Measurements from ENCODE around the gene ZNF862. TPM values are rescaled to one million over a fixed set of nuclear protein-coding genes. Genes with fewer than 3 reads are reported as not detected.

The ZNF862 gene
- total RNA-seq, 2 donors from 2014 or later = 27.5 to 31.0 TPM

DNA sequence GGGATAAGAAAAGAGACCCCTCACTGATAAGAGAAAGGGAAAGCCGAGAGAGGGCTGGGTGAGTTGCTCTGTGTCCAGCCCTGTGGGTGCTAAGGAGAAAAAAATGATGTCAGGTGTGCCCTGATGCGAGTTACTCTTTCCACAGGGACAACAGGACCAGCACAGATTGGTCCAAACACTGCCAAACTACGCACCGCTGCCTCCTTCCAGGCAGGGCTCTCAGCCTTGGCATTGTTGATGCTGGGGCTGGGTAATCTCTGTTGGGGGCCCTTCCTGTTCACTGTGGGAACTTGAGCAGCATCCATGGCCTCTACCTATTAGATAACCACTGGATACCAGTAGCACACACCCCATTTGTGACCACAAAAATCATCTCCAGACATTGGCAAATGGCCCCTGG is 25.3 kb downstream of the ZNF862 start:
- DNase-seq = no peak
- H3K27ac Mint-ChIP-seq = peak overlapping the region; percentile 93

DNA sequence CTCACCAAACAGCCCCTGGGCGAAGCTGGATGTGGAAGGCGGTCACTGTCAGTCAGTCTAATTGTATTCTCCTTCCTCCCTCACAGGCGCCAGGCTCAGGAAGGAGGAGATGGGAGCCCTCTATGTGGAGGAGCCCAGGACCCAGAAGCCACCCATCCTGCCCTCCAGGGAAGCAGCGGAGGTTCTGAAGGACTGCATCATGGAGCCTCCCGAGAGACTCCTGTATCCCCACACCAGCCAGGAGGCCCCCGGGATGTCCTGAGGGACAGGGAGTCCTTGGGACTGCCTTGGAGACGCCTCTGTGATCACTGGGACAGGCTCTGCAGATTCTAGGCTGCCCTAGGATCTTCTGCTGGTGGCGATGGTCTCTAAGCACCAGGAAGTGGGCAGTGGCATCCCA is 25.8 kb downstream of the ZNF862 start:
- H3K4me1 Mint-ChIP-seq = peaks cover 45% of the 10 kb centered on the region
- H3K9me3 ChIP-seq (ENCODE audit: control insufficient read depth, low read length, poor library complexity, severe bottlenecking) = no peaks in the 10 kb centered on the region
- no peak for ATAC-seq
- peak overlapping the region; percentile 52 for H3K4me3 Mint-ChIP-seq
- no peak for DNase-seq
- no peaks in the 10 kb centered on the region for H3K36me3 Mint-ChIP-seq (ENCODE audit: low read depth)
- H3K27ac Mint-ChIP-seq = peak overlapping the region; percentile 93
- no peaks in the 10 kb centered on the region for H3K27me3 Mint-ChIP-seq

More for the DNA sequence above, 25.3 kb downstream of the ZNF862 start:
- Mint-ChIP-seq H3K27me3 (no peaks in the 10 kb centered on the region), H3K36me3 (ENCODE audit: low read depth) (no peaks in the 10 kb centered on the region), H3K4me3 (no peak overlapping the region), H3K4me1 (peaks cover 41% of the 10 kb centered on the region)
- no peak for ATAC-seq
- H3K9me3 ChIP-seq (ENCODE audit: control insufficient read depth, low read length, poor library complexity, severe bottlenecking) = no peaks in the 10 kb centered on the region

DNA sequence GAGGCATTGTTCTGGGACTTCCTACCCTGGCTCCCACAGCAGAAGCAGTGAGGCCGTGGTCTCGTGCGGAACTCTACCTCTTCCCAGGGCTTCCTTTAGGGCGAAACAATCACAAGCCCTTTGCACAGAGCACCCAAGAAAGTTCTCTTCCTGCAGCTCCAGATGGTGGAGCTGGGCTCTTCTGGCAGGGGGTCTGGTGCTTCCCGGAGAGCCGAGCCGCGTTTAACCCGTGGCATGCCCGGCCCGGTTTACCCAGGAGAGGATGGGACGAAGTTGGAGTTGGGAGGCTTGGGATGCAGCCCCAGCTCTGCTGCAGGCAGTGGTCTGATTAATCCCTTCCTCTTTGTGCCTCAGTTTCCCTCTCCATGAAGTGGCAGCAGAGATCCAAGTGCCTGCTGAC is 26.6 kb downstream of the ZNF862 start:
- H3K27me3 Mint-ChIP-seq = no peaks in the 10 kb centered on the region
- peaks cover 47% of the 10 kb centered on the region for H3K4me1 Mint-ChIP-seq
- no peaks in the 10 kb centered on the region for H3K9me3 ChIP-seq (ENCODE audit: control insufficient read depth, low read length, poor library complexity, severe bottlenecking)

DNA sequence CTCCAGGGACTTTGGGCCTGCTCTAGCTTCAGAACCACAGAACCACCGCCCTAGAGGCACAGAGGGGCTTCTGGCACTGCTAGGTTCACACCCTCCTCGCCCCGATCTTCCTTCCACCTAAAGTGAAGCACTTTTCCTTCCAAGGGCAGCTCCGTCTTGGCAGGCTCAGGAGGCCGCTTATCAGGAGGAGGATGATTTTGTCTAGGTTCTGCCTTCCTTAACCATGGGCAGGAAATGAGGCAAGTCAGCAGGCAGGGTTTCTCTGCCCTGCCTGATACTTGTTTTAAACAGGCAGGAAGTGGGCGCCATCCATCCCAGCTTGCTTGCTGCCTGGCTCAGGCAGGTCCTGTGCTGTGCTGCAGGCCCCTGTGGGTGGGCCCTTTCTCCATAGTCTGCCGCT is 27.3 kb downstream of the ZNF862 start:
- Mint-ChIP-seq H3K27ac (peak overlapping the region; percentile 93), H3K4me1 (peaks cover 54% of the 10 kb centered on the region), H3K27me3 (no peaks in the 10 kb centered on the region), H3K36me3 (ENCODE audit: low read depth) (no peaks in the 10 kb centered on the region), H3K4me3 (peak overlapping the region; percentile 55)
- H3K9me3 ChIP-seq (ENCODE audit: control insufficient read depth, low read length, poor library complexity, severe bottlenecking) = no peaks in the 10 kb centered on the region
- DNase-seq (peak in 2 of 3 donors; percentile 28 to 43), ATAC-seq (peak; percentile 80)

More for the DNA sequence above, 26.6 kb downstream of the ZNF862 start:
- H3K27ac Mint-ChIP-seq = peak overlapping the region; percentile 93
- H3K4me3 Mint-ChIP-seq = peak overlapping the region; percentile 52
- DNase-seq (no peak), ATAC-seq (no peak)
- no peaks in the 10 kb centered on the region for H3K36me3 Mint-ChIP-seq (ENCODE audit: low read depth)

DNA sequence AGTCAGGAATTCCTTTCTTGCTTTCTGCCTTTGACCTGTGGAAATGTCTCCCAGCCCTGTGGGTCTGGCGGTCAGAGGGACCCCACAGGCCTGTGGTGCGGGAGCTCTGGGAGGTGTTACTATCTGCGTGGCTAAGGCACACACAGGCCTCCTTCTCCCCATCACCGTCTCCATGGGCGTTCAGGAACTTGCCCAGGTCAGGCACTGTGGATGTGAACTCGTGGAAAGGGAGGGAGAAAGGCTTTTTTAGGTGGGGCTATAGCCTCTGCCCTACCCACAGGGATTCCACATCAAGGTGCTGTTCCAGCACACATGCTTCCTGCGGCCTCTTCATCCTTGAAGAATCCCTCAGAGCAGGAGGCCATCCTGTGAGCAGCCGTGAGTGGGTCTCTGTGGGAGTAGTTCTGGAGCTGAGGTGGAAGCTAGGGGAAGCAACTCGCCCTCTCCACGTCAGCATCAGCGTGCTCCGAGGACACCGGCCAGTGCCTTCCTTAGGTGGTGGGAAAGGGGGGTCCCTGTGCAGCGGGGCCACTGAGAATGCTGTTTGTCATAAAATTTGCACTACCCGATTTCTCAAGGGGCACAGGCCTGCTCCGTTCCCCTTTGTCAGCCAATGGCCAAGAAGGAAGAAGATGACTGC is 28.1 kb downstream of the ZNF862 start:
- ATAC-seq (no peak), DNase-seq (no peak)
- Mint-ChIP-seq H3K27ac (peak overlapping the region; percentile 93), H3K27me3 (no peaks in the 10 kb centered on the region), H3K4me1 (peaks cover 55% of the 10 kb centered on the region), H3K4me3 (peak overlapping the region; percentile 80), H3K36me3 (ENCODE audit: low read depth) (no peaks in the 10 kb centered on the region)
- H3K9me3 ChIP-seq (ENCODE audit: control insufficient read depth, low read length, poor library complexity, severe bottlenecking) = no peaks in the 10 kb centered on the region

DNA sequence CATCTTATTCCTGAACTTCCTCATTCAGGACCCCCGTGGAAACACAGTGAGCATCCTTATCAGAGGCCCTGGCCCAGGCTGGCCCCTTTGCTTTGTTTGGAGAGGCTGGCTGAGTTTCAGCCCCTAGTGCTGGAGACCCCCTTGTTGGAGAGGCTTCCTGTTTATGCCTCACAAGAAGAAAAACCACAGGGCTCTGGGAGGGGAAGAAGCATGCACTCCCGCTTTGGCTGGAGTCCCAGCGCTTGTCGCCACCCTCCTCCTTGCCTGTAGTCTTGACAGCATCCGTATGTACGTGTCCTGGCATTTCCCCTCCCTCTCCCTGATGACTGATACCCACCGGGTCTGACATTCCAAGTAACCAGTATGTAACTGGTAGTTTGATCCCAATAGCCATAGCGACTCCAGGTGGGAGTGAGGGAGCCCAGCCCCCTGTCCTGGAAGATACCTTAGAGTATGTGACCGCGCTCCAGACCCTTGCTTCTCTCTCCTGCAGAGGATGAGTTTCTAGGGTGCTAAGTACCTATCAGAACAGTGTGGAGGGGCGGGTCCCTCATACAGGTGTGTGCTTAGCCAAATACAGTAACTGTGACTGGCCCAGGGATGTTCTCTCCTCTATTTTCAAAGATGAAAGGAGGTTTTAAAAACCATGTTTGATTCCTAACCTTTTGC is 28.7 kb downstream of the ZNF862 start:
- Mint-ChIP-seq H3K36me3 (ENCODE audit: low read depth) (no peaks in the 10 kb centered on the region), H3K4me3 (peak overlapping the region; percentile 80), H3K27me3 (no peaks in the 10 kb centered on the region), H3K4me1 (peaks cover 59% of the 10 kb centered on the region), H3K27ac (peak overlapping the region; percentile 93)
- DNase-seq (no peak), ATAC-seq (no peak)
- H3K9me3 ChIP-seq (ENCODE audit: control insufficient read depth, low read length, poor library complexity, severe bottlenecking) = no peaks in the 10 kb centered on the region

DNA sequence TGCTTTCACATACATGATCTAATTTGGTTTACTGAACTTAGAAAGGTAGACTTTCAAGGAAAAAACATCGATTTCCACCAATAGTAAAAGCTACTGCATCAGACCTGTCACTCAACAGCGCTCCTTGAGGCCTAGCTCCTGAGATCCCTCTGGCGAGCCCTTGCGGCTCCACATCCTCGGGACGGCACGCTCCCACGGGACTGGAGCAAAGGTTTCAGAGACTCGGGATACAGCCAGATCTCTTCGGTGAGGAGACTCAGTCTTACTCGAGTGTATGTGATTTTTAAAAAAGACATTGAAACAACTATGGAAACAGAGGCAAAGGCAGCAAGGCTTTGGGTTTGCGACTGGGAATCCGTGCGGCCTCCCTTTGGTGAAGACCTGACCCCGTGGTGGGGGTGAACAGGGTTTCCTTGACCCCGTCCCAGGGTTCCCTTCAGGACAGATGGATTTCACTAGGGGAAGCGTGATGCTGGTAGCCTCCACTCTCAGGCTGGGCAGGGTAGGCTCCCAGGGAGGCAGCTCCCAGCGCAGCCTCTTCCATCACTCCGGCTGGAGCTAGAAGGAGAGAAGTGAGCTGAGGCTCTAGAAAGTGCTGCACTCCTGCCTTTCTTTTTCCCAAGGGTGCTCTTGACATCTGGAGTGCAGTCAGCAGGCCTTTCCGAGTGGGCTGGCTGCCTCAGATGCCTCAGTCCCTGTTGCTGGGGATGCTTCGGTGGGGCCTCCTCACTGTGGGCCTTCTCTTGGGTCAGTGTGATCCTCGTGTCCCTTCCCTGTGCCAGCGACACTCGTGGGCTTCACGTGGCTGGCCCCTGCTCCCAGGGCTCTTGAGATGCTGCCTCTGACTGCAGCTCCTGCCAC is 29.8 kb downstream of the ZNF862 start:
- Mint-ChIP-seq H3K27ac (peak overlapping the region; percentile 93), H3K27me3 (no peaks in the 10 kb centered on the region), H3K36me3 (ENCODE audit: low read depth) (no peaks in the 10 kb centered on the region), H3K4me1 (peaks cover 64% of the 10 kb centered on the region), H3K4me3 (peak overlapping the region; percentile 80)
- DNase-seq = no peak
- no peak for ATAC-seq
- no peaks in the 10 kb centered on the region for H3K9me3 ChIP-seq (ENCODE audit: control insufficient read depth, low read length, poor library complexity, severe bottlenecking)

DNA sequence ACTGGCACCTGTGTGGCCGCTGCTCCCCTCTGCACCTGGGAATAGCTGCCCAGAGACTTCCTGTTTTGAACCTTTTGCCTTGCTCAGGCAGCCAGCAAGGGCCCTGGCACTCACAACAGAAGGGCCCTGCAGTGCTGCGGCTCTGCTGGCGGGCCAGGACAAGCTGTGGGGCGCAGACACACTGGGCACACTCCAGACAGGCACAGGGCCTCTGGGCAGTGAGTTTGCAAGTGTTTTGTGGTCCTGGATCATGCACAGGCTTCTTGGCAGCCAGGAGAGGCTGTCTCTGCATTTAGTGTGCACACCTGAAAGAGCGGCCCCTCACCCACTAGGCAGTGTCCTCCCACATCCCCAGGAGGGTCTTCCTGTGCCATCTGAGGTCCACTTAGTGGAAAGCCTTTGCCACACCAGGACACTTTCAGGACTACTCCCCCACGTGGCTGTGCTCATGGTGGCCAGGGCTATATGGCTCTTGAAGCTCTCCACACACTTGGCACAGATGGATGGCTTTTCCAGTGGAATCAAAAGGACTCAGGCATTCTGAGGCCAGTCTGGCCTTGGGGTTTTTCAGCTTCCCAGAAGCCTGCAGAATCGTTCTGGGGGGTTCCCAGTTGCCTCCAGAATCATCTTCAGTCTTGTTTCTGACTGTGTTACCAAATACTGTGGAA is 30.6 kb downstream of the ZNF862 start:
- Mint-ChIP-seq H3K27ac (peak overlapping the region; percentile 93), H3K36me3 (ENCODE audit: low read depth) (no peaks in the 10 kb centered on the region), H3K4me1 (peaks cover 64% of the 10 kb centered on the region), H3K4me3 (peak overlapping the region; percentile 78), H3K27me3 (no peaks in the 10 kb centered on the region)
- ATAC-seq (no peak), DNase-seq (no peak)
- H3K9me3 ChIP-seq (ENCODE audit: control insufficient read depth, low read length, poor library complexity, severe bottlenecking) = no peaks in the 10 kb centered on the region

DNA sequence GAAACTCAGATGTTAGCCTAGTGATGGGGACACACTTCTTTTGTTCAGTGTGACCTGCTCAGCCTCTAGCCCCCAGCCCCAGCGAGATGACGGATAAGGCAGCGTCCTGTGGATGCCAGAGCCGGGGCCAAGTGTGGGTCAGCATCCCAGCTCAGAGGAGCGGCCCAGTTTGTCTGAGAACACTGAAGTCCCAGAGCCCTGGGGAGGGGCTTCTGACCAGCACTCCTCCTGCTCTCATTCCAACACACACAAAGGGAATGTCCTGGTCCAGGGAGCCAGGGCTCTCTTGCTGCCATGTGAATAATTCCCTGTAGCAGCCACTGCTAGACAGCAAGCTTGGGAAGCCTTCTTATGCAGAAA is 31.1 kb downstream of the ZNF862 start:
- Mint-ChIP-seq H3K27ac (peak overlapping the region; percentile 93), H3K36me3 (ENCODE audit: low read depth) (no peaks in the 10 kb centered on the region), H3K27me3 (no peaks in the 10 kb centered on the region), H3K4me1 (peaks cover 61% of the 10 kb centered on the region), H3K4me3 (peak overlapping the region; percentile 81)
- no peaks in the 10 kb centered on the region for H3K9me3 ChIP-seq (ENCODE audit: control insufficient read depth, low read length, poor library complexity, severe bottlenecking)
- ATAC-seq = no peak
- no peak for DNase-seq

DNA sequence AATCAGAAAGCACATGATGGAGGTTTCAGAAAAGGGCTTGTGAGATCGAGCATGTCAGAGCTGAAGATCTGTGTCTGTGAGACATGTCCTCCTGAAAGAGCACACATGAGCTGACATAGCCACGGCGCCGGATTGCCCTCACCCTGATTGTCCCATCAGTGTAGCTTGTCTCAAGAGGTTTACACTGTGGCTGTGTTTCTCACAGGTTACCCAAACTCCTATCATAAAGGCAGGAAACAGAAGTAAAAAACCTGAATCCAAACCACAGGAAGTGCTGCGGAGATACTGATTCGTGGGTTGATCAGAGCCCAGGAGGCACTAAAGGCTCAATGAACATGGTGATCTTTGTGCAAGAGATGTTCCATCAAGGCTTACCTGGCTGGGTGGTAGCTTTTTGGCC is 31.7 kb downstream of the ZNF862 start:
- DNase-seq = no peak

DNA sequence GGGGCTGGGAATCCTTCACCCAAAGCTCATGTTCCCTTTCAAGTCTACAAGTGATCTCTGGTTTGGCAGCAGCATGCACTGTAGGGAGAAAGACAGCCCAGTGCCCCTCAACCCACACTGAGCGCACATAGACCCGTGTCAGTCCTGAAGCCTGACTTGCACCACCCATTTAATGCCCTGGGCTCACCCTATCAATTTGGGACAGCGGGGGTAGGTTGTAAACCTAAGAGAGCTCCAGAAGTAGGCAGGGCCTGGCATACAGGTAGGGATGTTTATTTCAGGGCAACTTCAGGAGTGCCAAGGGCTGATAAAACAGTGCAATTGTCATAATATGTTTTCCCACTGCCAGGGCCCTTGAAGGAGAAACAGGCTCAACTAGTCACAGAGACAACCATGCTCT is 32.1 kb downstream of the ZNF862 start:
- Mint-ChIP-seq H3K27ac (peak overlapping the region; percentile 93), H3K4me3 (peak overlapping the region; percentile 81), H3K27me3 (no peaks in the 10 kb centered on the region), H3K4me1 (peaks cover 65% of the 10 kb centered on the region), H3K36me3 (ENCODE audit: low read depth) (no peaks in the 10 kb centered on the region)
- DNase-seq (no peak), ATAC-seq (peak; percentile 6)
- no peaks in the 10 kb centered on the region for H3K9me3 ChIP-seq (ENCODE audit: control insufficient read depth, low read length, poor library complexity, severe bottlenecking)

More for the DNA sequence above, 31.7 kb downstream of the ZNF862 start:
- no peaks in the 10 kb centered on the region for H3K36me3 Mint-ChIP-seq (ENCODE audit: low read depth)
- H3K4me1 Mint-ChIP-seq = peaks cover 64% of the 10 kb centered on the region
- H3K27ac Mint-ChIP-seq = peak overlapping the region; percentile 93
- no peaks in the 10 kb centered on the region for H3K9me3 ChIP-seq (ENCODE audit: control insufficient read depth, low read length, poor library complexity, severe bottlenecking)
- no peaks in the 10 kb centered on the region for H3K27me3 Mint-ChIP-seq
- ATAC-seq = peak; percentile 67
- peak overlapping the region; percentile 81 for H3K4me3 Mint-ChIP-seq

DNA sequence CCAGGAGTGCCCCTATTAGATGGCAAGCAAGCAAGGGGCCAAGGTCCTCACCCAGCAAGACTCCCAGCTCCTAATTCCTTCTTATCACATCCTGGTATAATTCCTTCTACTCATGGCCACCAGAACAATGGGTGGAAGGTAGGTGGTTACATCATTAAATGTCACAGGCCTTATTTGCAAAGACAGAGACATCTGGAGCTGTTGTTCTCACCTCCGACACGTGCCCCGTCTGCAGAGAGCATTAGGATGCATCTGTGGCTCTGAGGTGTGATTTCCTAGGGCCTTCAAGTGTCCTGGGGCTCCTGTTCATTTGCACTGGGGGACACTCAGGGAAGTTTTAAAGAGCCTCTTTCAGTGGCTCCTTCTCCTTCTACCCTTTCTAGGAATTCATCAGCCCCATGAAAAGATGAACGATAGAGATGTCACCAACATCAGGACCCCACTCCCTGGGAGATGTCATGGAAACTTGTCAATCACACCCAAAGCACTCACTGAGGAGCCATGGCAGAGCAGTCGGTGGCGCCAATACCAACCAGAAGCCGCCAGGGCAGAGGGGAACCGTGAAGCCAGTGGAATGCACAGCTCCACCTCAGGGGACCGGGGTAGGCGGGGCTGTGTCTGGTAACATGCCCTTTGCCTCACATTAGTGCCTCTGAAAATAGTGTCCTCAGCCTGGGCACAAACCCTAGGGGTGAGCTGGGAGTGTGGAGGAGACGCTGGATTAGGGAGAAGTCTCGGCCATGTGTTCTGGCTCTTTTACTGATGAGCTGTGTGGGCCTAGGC is 32.7 kb downstream of the ZNF862 start:
- H3K27ac Mint-ChIP-seq = peak overlapping the region; percentile 93
- DNase-seq (no peak), ATAC-seq (no peak)
- H3K9me3 ChIP-seq (ENCODE audit: control insufficient read depth, low read length, poor library complexity, severe bottlenecking) = no peaks in the 10 kb centered on the region
- no peaks in the 10 kb centered on the region for H3K36me3 Mint-ChIP-seq (ENCODE audit: low read depth)
- H3K27me3 Mint-ChIP-seq = no peaks in the 10 kb centered on the region
- peak overlapping the region; percentile 81 for H3K4me3 Mint-ChIP-seq
- H3K4me1 Mint-ChIP-seq = peaks cover 65% of the 10 kb centered on the region

Data from T-helper 17 cell (primary cell).